HG02852 (cell line): Measurements from ENCODE around the gene PRKCD.
"Not testable (repeated sequence)": the region's sequence is repeated elsewhere in the genome, so short reads cannot be mapped to it uniquely, and the experiment has no call there.

Experiments used
- ATAC-seq: cut with Tn5 transposase; IDR thresholded peaks from one replicate; pipeline ENCODE4 v1.9.1; 2021; ENCODE audit warnings: mild to moderate bottlenecking, moderate library complexity; ENCODE audit not compliant: unreplicated experiment

The PRKCD gene

DNA sequence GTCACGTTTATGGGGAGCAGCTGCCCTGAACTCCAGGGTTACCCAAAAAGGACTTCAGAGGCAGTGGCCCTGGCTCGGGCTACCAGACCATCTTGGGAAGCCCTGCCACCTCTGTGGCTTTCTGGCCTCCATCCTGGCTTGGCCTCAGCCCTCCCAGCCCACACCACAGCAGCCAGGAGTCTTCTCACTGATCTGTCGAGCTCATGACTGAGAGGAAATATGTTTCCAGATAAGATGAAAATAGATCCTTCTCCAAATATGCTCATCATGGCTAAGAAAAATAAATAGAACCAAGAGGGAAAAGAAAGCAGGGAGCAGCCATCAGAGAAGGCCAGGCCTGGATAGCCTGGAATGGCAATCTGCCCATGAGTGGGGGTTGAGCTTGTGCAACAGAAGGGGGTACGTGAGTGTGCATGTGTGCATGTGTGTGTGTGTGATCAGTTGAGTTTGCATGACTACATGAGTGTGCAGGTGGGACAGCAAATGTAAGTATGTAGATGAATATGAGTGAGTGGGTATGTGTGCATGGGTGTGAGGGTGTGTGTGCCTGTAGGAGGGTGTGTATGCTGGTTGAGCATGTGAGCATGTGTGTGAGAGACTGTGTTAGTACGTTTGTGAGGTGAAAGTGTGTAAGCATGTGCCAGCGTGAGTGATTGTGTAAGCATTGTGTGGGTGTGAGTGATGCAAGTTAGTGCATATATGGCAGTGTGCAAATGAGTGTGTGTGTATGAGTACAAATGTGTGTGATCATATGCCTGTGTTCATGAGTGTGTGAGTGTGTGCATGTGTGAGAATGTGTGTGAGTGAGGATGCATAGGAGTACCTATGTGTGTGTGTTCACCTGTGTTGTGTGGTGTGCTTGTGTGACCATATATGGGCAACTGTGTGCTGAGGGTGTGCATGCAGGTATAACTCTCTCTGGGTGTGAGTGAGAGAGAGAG is 20.8 kb upstream of the PRKCD start:
- ATAC-seq = no peak

GRCh38 chr3:53140847-53141845 is 19.9 kb upstream of the PRKCD start:
- ATAC-seq = no peak

DNA sequence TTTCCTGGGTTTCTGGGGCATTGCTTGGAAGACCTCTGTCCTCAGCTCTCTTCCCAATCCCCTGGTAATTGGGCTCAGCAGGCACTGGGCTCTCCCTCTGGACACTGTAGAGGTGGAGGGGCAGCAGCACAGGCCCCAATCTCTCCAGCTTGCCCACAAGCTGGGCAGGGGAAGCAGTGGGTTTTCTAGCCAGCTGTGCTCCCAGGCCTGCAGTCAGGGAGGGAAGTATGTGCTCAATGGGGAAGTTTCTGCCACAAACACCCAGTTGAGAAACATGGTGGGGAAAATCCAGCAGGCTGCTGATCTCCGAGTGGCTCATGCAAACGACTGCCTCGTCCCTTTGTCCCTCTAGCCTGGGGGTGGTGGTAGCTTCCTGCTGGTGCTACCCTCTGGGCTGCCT is 18.0 kb upstream of the PRKCD start:
- ATAC-seq = no peak

DNA sequence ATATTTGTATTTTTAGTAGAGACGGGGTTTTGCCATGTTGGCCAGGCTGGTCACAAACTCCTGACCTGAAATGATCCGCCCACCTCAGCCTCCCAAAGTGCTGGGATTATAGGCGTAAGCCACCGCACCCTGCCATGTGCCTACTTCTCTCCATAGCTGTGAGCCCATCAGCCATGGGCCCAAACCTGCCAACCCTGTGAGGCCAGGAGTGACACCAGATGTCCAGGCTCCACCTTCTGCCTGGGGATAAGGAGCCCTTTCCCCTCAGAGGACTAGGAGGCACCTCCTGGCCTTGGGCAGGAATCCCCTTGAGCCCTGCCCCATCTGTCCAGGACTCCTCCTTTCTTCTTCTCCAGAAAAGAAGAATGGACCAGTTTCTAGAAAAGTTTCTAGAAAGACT is 16.6 kb upstream of the PRKCD start:
- no peak for ATAC-seq

GRCh38 chr3:53144862-53145712 is 15.9 kb upstream of the PRKCD start:
- ATAC-seq = no peak

DNA sequence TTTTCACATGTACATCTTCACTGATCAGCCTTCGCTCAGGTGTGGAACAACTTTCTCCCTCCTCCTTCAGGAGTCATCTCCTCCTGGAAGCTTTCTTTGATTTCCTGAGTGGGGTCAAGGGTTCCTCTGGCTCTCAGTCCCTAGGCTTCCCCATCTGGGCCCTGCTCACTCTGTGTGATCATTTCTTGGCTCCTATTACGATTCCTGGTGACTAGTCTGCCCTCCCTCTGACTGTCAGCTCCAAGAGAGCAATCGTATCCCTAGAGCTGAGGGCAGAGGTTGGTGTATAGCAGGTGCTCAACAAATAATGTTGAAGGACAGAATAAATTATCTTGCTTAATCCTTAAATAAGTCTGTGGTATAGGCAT is 15.3 kb upstream of the PRKCD start:
- no peak for ATAC-seq

DNA sequence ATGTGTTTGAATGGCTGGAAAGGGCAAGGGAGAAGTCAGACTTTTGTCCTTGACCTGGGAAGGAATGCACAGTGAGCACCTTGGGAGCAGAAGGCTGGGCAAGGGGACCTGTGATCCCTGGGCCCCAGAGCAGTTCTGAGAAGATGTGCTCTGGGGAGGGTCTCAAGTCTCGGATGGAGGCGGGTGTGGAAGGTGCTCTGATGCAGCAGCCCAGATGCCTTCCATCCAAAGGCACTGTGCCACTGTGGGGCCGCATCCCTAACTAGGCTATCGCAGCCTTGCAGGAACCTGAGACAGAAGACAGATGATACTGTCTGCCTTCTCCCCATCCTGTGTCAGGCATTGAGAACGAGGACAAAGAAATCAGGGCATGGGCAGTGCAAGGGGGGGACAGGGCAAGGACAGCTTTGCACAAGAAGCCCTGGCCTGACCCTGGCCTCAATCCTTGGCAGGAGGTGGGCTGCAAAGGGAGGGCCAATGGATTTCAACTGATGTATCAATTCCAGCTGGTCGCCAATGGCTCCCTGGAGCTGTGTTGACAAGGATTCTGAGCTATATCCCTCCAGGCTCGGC is 14.6 kb upstream of the PRKCD start:
- ATAC-seq = no peak

- no peak for ATAC-seq
These were observed 13.7 kb upstream of the PRKCD start for GRCh38 chr3:53147151-53147902.

DNA sequence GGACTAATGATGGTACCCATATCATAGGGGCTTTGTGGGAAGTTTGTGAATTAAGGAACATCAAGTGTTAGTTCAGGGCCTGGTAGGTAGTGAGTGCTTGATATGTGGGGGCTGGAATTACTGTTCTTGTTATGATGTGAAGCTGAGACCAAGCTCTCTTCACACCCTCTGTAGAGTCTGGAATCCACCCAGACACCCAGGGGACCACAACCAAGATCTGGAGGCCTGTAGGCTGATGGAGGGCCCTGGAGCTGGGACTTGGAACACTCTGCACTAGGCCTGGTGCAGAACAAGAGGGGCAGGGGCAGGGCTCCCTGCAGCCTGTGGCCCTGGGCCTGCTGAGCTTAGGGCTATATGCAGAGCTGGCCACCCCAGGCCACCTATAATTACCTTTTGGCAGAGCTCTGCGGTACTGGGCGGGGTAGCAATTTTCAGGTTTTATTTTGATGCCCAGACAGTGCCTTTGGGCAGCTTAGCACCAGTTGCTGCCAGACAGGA is 13.1 kb upstream of the PRKCD start:
- ATAC-seq = no peak

DNA sequence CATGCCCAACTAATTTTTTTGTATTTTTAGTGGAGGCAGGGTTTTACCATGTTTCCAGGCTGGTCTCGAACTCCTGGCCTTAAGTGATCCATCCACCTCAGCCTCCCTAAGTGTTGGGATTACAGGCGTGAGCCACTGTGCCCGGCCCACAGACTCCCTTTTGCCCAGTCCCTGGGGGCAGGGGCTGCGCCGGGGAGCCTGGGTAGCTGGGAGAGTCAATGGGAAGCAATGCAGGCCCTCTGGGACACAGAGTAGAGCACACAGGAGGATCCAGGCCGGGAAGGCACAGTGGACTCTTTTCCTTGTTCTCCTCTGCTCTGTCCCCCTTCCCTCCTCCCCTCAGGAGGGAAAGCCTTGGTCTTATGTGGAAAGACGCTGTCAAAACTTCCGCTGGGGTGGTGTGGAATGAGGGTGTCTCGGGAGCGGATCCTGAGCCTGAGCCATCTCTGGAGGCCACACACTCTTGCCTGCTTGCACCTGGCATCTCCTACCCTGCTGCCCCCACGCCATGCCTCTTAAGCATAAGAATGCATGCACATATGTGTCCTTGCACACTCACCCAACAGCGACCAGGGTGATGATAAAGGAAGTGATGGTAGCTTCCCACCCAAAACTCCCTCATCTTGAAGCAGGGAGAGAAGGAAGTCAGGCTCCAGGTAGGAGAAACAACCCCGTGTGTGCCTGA is 11.9 kb upstream of the PRKCD start:
- no peak for ATAC-seq

DNA sequence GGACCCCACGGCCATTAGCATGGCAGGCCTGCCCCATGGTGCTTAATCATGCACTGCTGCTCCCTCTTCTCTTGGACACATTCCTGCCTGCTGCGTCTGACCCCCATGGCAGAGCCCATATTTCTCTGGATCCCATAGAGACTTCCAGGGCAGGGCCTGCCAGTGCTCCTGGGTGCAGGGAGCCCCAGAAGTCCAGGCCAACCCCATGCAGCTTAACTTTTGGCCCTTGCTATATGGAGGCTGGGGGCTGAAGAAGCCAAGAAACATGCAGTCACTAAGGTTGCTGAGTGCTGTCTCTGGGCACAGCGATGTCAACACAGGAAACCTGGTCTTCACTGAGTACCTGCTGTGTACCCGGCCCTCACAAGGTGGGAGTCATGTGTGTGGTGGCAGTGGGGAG is 11.3 kb upstream of the PRKCD start:
- no peak for ATAC-seq

GRCh38 chr3:53150247-53151085 is 10.5 kb upstream of the PRKCD start:
- no peak for ATAC-seq

DNA sequence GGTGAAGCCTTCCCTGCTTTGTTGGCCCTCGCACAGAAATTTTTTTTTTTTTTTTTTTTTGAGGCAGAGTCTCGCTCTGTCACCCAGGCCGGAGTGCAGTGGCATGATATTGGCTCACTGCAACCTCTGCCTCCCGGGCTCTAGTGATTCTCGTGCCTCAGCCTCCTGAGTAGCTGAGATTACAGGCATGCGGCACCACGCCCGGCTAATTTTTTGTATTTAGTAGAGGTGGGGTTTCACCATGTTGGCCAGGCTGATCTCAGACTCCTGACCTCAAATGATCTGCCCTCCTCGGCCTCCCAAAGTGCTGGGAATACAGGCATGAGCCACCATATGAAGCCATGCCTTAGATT is 9.9 kb upstream of the PRKCD start:
- ATAC-seq = not testable (repeated sequence)

DNA sequence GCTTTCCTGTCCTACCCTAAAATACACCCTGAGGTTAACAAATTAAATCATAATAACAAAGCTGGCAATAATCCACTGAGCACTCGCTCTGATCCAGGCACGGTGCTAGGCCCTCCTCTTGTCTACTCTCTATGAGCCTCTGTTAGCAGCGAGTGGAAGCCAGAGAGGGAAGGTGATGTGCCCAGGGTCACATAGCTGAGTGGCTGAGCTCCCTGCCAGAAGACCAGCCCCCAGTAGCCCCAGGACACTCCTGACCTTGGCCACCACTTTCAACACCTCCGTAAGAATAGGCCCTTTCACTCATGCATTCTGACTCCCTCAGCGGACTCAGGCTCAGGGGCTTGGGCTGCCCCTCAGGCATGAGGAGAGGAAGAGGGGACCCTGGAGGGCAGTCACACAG is 9.5 kb upstream of the PRKCD start:
- no peak for ATAC-seq

DNA sequence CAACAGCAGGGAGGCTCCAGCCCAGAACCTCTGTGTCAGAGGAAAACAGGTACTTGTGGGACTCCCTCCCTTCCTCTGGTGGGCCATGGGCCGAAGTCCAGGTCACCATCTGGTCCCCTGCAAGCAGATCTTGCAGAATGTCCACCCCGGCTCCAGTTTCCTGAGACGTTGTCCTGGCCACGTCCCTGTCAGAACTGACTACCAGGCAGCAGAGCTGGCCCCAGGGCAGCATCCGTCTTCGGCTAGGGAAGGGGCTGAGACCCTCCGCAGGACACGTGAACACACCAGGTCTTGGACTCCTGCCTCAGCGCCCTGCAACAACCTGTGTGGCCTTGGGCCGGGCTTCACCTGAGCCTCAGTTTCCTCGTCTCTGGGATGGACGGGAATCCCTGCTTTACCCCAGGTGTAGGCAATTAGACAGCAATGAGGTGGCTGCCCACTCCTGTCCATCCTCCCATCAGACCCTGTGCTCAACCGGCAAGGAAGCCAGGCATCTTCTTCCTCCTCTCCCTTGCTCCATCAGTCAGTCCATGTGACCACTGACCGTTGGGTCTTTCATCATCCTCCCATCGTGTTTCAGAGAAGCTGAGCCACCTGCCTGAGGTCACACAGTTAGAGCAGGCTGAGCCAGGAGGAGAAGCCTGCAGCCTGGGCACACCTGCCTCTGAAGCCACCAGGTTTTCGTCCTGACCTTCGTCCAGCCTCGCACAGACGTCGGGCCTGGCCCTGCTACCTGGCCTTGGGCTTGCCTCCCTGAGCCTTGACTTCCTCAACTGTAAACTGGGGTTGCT is 8.9 kb upstream of the PRKCD start:
- ATAC-seq = no peak

GRCh38 chr3:53153264-53153823 is 7.7 kb upstream of the PRKCD start:
- ATAC-seq = no peak

GRCh38 chr3:53153980-53154379 is 7.0 kb upstream of the PRKCD start:
- ATAC-seq = no peak
